Retinal pigment epithelial cell (primary cell): ENCODE data around the gene UTP14A.

Source experiments
- DNase-seq: peaks from one replicate; pipeline ENCODE4 v3.0.0-alpha.2; 2010; ENCODE audit warnings: low read depth
- H3K4me3 ChIP-seq: 2 replicates; pipeline ENCODE4 v1.5.1; 2011; ENCODE audit warnings: mild to moderate bottlenecking, low read length, control low read depth, moderate library complexity
- TF ChIP-seq, protein P1 (sequence below): conservative IDR thresholded peaks from 2 replicates; pipeline ENCODE4 v1.5.1; 2011; ENCODE audit warnings: low read depth, low read length, control low read depth, inconsistent platforms

UTP14A gene

DNA sequence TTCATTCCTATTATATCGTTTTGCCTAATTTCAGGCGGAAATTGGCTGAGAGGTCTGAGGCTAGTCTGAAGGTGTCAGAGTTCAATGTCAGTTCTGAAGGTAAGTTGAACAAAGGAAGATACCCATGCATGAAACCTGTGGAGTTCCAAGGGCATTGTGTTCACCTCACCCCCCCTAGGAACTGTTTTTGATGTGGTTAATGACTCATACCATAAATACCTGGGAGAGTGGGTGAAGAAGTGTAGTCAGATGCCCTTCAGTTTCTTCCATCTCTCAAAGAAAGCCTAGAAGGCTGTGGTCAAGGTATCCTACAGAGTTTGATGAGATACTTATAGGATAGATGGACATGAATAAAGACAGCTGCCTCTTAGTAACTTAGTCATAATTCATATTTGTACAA lies 2.7 kb downstream of the UTP14A start:
- no peak for DNase-seq
- no peak overlapping the region for H3K4me3 ChIP-seq
- TF ChIP-seq, protein P1, sequence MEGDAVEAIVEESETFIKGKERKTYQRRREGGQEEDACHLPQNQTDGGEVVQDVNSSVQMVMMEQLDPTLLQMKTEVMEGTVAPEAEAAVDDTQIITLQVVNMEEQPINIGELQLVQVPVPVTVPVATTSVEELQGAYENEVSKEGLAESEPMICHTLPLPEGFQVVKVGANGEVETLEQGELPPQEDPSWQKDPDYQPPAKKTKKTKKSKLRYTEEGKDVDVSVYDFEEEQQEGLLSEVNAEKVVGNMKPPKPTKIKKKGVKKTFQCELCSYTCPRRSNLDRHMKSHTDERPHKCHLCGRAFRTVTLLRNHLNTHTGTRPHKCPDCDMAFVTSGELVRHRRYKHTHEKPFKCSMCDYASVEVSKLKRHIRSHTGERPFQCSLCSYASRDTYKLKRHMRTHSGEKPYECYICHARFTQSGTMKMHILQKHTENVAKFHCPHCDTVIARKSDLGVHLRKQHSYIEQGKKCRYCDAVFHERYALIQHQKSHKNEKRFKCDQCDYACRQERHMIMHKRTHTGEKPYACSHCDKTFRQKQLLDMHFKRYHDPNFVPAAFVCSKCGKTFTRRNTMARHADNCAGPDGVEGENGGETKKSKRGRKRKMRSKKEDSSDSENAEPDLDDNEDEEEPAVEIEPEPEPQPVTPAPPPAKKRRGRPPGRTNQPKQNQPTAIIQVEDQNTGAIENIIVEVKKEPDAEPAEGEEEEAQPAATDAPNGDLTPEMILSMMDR: no peak

DNA sequence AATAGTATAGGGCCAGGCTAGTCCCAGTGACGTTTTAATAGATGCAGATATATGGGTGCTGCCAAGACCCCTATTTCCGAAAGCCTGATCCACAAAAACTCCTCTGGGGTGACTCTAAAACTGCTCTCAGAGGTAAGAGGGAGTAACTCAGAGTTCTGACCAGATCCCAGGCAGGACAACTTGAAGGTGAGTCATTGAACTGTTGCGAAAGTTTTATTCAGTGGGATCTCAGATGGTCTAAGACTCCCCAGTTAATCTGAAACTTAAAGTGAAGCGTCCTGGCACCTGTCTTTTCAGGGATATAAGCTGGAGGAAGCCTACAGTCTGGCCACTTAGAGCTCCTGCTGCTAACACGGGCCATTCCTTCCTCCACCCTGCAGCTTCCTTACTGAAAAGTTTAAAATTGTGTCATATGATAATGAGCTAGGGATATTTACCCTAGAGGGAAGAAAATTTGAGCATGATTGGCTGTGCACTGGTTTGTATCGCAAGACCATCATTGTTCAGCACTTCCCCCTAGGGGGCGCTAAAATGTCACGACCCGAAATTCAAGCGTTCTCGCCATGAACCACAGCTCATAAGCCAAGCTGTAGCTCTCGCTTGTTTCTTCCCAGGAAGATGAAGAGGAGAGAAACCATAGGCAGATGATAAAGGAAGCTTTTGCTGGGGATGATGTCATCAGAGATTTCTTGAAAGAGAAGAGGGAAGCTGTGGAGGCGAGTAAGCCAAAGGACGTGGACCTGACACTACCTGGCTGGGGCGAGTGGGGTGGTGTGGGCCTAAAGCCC lies 19.5 kb downstream of the UTP14A start:
- no peak for DNase-seq
- no peak overlapping the region for H3K4me3 ChIP-seq

DNA sequence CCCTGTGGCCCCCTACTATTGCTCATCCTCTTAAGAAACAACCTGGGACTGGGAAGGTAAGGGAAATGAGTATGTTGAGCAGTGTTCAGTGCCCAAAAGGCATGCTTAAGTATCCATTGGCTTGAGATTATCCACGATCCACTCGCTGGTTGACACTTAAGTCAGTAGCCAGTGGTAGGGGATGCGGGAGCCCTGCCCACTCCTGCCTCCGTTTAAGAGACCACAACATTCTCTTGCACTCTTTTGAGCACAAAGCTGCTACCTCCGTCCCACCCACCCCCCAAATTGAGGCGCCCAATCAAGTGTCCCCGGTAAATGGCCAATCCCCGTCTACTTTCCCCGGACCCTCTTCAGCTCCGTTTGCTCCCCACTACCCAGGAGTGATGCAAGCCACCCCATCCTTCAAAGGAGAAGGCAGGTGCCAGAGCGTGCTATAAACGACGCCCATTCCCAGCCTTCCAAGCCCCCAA lies 25.0 kb downstream of the UTP14A start:
- no peak for DNase-seq
- TF ChIP-seq, protein P1: no peak
- peak overlapping the region; percentile 67 for H3K4me3 ChIP-seq

More for the DNA sequence above, 19.5 kb downstream of the UTP14A start:
- TF ChIP-seq, protein P1: peak; percentile 72

DNA sequence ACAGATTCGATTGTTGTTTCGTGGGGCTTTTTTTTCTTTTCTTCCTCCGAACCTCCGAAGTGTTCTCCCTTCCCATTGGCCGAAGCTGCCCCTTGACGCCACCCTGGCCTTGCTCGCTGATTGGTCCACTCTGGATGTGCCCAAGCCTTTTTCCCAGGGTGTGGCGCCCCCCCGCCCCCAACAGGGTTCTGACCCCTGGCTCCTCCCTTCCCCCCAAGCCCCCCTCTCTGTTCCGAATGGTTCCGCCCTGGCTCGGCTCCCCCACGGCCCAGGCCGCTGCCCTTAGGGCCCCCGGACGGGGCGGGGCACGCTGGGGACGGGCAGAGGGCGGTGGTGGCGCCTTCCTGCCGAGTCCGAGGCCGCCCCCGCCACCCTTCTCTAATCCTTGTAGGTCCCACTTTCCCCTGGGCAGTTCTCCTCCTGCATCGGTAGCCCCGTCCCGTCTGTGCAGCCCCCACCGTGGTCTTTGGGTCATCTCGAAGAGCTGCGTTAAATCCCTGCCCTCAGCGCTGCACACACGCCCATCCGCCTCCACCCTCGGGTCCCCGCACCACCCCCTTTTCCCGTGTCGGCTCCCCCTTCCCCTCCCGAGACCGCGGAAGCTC lies 25.5 kb downstream of the UTP14A start:
- TF ChIP-seq, protein P1: no peak
- DNase-seq: peak; percentile 62
- peak overlapping the region; percentile 67 for H3K4me3 ChIP-seq

DNA sequence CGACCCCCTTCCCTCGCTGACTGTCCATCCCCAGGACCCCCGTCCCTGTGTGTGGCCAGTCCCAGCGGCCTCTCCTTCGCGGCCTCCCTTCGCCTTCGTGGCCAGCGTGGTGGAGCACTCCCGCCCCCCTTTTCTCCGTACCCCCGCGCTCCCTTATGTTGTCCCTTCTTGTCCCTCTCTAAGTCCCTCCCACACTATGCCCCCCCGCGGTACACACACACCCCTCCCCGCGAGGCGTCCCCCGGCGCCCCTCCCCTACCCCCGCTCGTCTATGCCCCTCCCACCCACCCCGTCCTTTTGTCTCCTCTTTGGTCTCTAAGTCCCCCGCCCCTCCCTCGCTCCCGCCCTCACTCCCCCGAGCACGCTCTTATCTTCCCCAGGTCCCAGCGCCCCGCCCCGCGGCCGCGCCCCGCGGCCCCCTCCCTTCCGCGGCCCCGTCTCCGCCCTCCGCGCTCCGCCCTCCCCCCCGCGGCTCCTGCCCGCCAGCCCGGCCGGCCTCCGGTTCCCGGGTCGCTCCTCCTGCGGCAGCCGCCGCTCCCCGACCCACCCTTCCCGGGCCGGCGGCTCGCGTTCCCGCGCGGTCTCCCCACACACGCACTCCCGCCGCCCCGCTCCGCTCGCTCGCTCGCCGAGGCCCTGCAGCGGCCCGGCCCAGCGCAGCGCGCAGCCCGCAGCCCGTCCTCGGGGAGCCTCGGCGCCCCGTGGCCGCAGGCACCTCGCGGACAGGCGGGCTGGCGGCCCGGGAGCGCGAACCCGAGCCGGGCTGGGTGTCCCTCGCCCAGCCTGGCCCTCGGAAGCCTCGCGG lies 26.3 kb downstream of the UTP14A start:
- TF ChIP-seq, protein P1: no peak
- DNase-seq: peak; percentile 43
- H3K4me3 ChIP-seq: peak overlapping the region; percentile 67

DNA sequence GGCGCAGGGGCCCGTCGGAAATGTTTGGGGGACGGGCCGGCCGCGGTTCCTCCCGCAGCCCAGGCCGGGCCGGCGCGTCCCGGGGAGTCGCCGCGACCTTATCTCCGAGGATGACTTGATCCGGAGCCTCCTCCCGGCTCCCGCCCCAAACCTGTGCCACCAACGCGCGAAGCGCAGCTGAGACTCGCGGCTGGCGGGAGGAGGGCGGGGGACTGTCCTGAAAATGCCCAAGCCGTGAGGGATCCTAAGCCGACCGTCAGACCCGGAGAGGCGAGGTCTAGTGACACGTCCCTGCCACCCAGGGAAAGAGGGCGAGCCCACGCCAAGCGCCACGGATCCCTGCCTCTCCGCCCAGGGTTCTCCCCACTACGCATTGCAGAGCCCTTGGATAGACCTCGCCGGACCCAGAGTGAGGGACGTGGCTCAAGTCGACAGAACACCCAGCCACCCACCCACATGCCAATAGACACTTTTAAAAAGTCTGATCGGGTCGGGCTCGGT lies 26.9 kb downstream of the UTP14A start:
- no peak for DNase-seq
- TF ChIP-seq, protein P1: no peak
- peak overlapping the region; percentile 6 for H3K4me3 ChIP-seq
